ENCODE data around the gene TUBGCP3. TPM values are rescaled to one million over a fixed set of nuclear protein-coding genes. Genes with fewer than 3 reads are reported as not detected.

The TUBGCP3 gene
- total and polyA plus RNA-seq, 10 donors = 9.1 to 69.8 (median 48.7) TPM

DNA sequence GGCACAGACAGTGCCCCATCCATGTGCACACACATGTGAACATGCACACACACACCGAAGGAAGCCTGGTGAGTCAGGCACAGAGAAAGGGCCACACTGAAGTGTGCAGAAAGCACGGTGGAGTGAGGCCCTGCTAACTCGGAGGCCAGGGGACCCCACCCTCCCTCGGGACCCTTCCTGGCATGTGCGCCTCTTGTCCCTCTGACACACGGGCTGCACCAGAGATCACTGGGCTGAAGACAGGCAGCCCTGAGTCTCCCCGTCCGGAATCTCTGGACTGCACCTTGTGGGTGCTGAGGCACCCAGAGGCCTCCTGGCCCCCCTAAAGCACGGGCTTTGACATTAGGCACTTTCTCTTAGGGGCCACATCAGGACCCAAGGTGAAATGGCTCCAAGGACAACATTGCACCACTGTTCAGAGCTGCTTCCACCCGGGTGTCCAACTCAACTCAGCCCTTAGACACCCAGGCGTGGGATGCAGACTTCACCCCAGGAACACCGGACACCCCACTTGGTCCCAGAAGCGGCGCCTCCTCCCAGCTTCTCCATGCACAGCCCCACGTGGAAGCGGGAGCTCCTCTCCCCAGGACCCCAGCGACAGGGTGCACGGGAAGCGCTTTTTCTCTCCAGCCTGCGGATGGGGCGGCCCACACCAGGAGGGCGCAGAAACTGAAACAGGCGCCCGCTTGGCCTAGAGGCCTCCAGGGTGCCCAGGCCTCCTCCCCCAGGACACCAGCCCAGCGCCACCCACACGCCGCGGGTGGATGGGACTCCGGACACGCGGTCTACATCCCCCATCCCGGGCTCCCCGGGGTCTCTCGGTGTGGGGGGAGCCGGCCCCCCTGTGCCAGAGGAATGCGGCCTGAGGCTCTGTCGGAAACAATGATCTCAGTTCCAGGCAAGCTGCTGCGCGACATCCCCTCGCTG, 121.6 kb downstream of the TUBGCP3 start:
- peak; percentile 62 for DNase-seq
- intact Hi-C loops (cut with DNase I; ENCODE audit: low total_unique reads) = no loop called here
- WGBS, 5 donors = 87 to 92% (median 89%) methylated on average over 32 to 40 of the region's 40 CpGs
- Histone ChIP-seq H3K4me3 (no peak overlapping the region), H3K27me3 (replicated peaks in 1 of 7) (no peaks in the 10 kb centered on the region), H3K36me3 (no peaks in the 10 kb centered on the region), H3K27ac (no peak overlapping the region), H3K9me3 (peaks cover 0 to 16% (median 10%) of the 10 kb centered on the region in 8 donors), H3K4me1 (no peaks in the 10 kb centered on the region)
- TF ChIP-seq POLR2AphosphoS5 (IDR thresholded peaks at IDR 0.05) = no peak
- TF ChIP-seq, protein P1, sequence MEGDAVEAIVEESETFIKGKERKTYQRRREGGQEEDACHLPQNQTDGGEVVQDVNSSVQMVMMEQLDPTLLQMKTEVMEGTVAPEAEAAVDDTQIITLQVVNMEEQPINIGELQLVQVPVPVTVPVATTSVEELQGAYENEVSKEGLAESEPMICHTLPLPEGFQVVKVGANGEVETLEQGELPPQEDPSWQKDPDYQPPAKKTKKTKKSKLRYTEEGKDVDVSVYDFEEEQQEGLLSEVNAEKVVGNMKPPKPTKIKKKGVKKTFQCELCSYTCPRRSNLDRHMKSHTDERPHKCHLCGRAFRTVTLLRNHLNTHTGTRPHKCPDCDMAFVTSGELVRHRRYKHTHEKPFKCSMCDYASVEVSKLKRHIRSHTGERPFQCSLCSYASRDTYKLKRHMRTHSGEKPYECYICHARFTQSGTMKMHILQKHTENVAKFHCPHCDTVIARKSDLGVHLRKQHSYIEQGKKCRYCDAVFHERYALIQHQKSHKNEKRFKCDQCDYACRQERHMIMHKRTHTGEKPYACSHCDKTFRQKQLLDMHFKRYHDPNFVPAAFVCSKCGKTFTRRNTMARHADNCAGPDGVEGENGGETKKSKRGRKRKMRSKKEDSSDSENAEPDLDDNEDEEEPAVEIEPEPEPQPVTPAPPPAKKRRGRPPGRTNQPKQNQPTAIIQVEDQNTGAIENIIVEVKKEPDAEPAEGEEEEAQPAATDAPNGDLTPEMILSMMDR (IDR thresholded peaks at IDR 0.05 in 8 of 11, conservative IDR thresholded peaks at IDR 0.05 in 3 of 11) = no peak
- TF ChIP-seq POLR2A (IDR thresholded peaks at IDR 0.05) = no peak

DNA sequence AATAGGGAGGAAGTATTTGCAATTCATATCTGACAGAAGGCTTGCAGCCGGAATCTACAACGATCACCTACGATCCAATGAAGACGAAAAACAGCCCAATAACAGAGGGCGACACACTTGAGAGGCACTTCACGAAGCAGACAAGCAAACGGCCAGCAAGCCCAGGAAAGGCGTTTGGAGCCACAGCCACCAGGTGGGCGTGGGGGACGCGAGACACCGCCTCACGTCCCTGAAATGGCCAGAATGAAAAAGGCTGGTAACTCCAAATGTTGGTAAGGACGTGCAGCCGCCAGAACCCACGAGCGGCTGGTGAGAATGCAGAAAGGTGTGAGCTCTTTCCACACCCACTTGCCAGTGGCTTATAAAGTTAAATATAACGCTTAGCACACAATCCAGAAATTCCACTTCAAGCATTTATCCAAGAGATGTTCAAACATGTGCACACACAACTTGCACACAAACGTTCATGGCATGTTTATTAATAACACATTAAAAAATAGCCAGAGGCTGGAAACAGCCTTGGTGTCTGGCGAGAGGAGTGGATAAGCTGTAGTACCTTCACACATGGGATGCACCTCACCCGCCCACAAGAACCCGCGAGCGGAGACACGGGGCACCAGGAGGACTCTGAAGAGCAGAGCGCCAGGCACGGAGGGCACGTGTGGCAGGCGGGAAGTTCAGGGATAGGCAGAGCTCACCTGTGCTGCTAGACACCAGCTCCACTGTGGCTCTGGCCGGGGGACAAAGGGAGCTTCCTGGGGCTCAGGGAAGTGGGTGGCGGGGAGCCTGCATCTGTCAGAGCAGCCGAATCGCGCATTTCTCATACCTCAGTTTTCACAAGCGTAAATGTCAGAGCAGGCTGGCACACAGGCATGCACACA, 122.5 kb downstream of the TUBGCP3 start:
- no peak for TF ChIP-seq POLR2A (IDR thresholded peaks at IDR 0.05)
- no peak for TF ChIP-seq POLR2AphosphoS5 (IDR thresholded peaks at IDR 0.05)
- TF ChIP-seq, protein P1 (IDR thresholded peaks at IDR 0.05 in 8 of 11, conservative IDR thresholded peaks at IDR 0.05 in 3 of 11) = no peak
- Histone ChIP-seq H3K4me1 (no peaks in the 10 kb centered on the region), H3K36me3 (no peaks in the 10 kb centered on the region), H3K27ac (no peak overlapping the region), H3K4me3 (no peak overlapping the region), H3K9me3 (peaks cover 0 to 16% (median 10%) of the 10 kb centered on the region in 8 donors), H3K27me3 (replicated peaks in 1 of 7) (peaks cover 0 to 3% (median 0%) of the 10 kb centered on the region in 7 donors)
- 83 to 87% (median 87%) methylated on average over 33 to 35 of the region's 35 CpGs for WGBS, 5 donors
- intact Hi-C loops (cut with DNase I; ENCODE audit: low total_unique reads) = no loop called here
- peak; percentile 72 for DNase-seq

DNA sequence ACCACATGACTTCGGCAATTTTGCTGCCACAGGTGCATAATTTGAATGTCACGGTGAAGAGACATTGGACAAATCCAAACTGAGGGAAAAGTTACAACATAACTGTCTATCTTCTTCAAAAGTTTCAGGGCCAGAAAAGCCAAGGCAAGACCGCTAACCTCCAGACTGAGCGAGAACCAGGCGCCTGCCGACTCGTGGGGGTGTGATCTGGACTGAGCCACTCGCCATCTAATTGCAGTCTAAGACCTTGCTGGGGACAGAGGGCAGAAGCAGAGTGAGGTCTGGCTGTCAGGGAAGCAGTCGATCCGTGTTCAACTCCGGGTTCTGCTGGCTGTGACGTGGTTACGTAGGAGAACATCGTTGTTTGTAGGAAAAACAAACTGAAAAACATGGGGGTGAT, 123.2 kb downstream of the TUBGCP3 start:
- Histone ChIP-seq H3K4me3 (no peak overlapping the region), H3K9me3 (peaks cover 0 to 22% (median 14%) of the 10 kb centered on the region in 8 donors), H3K4me1 (no peaks in the 10 kb centered on the region), H3K27ac (no peak overlapping the region), H3K27me3 (replicated peaks in 1 of 7) (peaks cover 0 to 3% (median 0%) of the 10 kb centered on the region in 7 donors), H3K36me3 (no peaks in the 10 kb centered on the region)
- 86 to 94% (median 91%) methylated on average over 14 of the region's 14 CpGs for WGBS, 5 donors
- no peak for TF ChIP-seq POLR2A (IDR thresholded peaks at IDR 0.05)
- peak; percentile 19 for DNase-seq
- intact Hi-C loops (cut with DNase I; ENCODE audit: low total_unique reads) = no loop called here

DNA sequence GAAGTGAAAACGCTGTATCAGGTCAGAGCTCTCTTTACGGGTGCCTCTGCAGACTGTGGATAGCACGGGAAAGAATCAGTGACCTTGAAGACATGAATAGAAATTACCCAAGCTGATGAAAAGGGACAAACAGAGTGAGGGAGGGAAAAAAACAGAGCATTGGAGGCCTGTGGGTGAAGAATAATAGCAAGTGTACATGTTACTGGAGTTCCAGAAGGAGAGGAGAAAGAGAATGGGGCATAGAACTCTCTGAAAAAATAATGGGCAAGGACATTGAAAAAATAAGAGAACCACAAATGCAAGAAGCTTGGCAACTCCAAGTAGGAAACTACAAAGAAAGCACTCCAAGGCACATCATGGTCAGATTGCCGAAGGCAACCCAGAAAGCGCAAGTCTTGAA, 125.5 kb downstream of the TUBGCP3 start:
- peaks cover 0 to 34% (median 27%) of the 10 kb centered on the region in 8 donors for H3K9me3 ChIP-seq
- no peaks in the 10 kb centered on the region for H3K4me1 ChIP-seq
- no peak overlapping the region for H3K27ac ChIP-seq
- peaks cover 0 to 5% (median 0%) of the 10 kb centered on the region in 7 donors for H3K27me3 ChIP-seq (replicated peaks in 1 of 7)
- WGBS, 5 donors = 86 to 95% (median 93%) methylated on average over 5 of the region's 5 CpGs
- intact Hi-C loops (cut with DNase I; ENCODE audit: low total_unique reads) = no loop called here
- no peak overlapping the region for H3K4me3 ChIP-seq
- no peaks in the 10 kb centered on the region for H3K36me3 ChIP-seq
- DNase-seq = no peak
- TF ChIP-seq POLR2A (IDR thresholded peaks at IDR 0.05) (no peak), POLR2AphosphoS5 (IDR thresholded peaks at IDR 0.05) (no peak)
- TF ChIP-seq, protein P1 (IDR thresholded peaks at IDR 0.05 in 8 of 11, conservative IDR thresholded peaks at IDR 0.05 in 3 of 11) = no peak

Measured in spleen (tissue), 11 donors.